KMS-11 (cell line): Measurements from ENCODE around the gene NXN.
"Not testable (repeated sequence)": the region's sequence is repeated elsewhere in the genome, so short reads cannot be mapped to it uniquely, and the experiment has no call there.

ENCODE experiments used
- H2AFZ ChIP-seq: fragments of 200-600 bp; sonication (generic); 2 replicates; pipeline ENCODE4 v1.6.1; 2016; ENCODE audit warnings: antibody characterized with exemption, mixed run types, low read depth
- H3K27ac ChIP-seq: fragments of 200-600 bp; sonication (generic); 2 replicates; pipeline ENCODE4 v1.6.1; 2016; ENCODE audit warnings: mild to moderate bottlenecking, mixed run types
- H3K27me3 ChIP-seq: fragments of 200-600 bp; sonication (generic); 2 replicates; pipeline ENCODE4 v1.6.1; 2017; ENCODE audit warnings: mild to moderate bottlenecking, low read depth, mixed run types, moderate library complexity; ENCODE audit not compliant: insufficient read depth
- H3K36me3 ChIP-seq: fragments of 200-600 bp; sonication (generic); 2 replicates; pipeline ENCODE4 v1.6.1; 2017; ENCODE audit warnings: mild to moderate bottlenecking, mixed run types; ENCODE audit not compliant: insufficient read depth
- H3K4me1 ChIP-seq: fragments of 200-600 bp; sonication (generic); 2 replicates; pipeline ENCODE4 v1.6.1; 2016; ENCODE audit warnings: mild to moderate bottlenecking, low read depth, mixed run types; ENCODE audit not compliant: poor library complexity, severe bottlenecking
- H3K4me2 ChIP-seq: fragments of 200-600 bp; sonication (generic); 2 replicates; pipeline ENCODE4 v1.7.0; 2016; ENCODE audit warnings: mild to moderate bottlenecking, mixed run types
- H3K4me3 ChIP-seq: fragments of 200-600 bp; sonication (generic); IDR thresholded peaks from 2 replicates; pipeline ENCODE4 v1.6.1; 2017; ENCODE audit warnings: low read depth, low read length, mixed read lengths; ENCODE audit not compliant: insufficient read depth
- H3K79me2 ChIP-seq: fragments of 200-600 bp; sonication (generic); 2 replicates; pipeline ENCODE4 v1.6.1; 2016; ENCODE audit warnings: low read depth, mixed run types; ENCODE audit not compliant: insufficient read depth
- H3K9ac ChIP-seq: fragments of 200-600 bp; sonication (generic); 2 replicates; pipeline ENCODE4 v1.6.1; 2016; ENCODE audit warnings: mild to moderate bottlenecking, mixed run types
- H4K20me1 ChIP-seq: fragments of 200-600 bp; sonication (generic); 2 replicates; pipeline ENCODE4 v1.6.1; 2016; ENCODE audit warnings: mild to moderate bottlenecking, mixed run types; ENCODE audit not compliant: insufficient read depth
- TF ChIP-seq, protein P1 (sequence below): fragments of 200-600 bp; sonication (generic); conservative IDR thresholded peaks from 2 replicates; pipeline ENCODE4 v1.6.1; 2017; ENCODE audit warnings: low read depth, mild to moderate bottlenecking, antibody characterized with exemption, low read length, moderate library complexity, mixed read lengths

NXN gene

DNA sequence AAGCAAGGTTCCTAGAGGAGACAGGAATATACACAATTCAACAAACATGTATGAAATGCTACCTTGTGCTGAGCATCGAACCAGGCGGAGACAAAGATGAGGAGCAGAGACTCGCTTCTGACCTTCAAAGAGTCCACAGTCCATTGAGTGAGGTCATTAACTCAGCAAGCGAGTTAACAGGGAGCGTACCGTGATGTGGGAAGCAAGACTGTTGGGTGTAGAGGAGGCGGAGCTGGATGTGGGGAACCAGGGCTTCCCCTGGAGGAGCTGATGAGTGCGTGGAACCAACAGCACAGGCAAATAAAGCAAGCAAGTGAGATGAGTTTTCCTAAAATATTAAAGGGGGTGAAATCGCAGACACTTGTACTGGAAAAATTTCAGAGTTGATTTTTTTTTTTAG, 65.0 kb downstream of the NXN start:
- TF ChIP-seq, protein P1, sequence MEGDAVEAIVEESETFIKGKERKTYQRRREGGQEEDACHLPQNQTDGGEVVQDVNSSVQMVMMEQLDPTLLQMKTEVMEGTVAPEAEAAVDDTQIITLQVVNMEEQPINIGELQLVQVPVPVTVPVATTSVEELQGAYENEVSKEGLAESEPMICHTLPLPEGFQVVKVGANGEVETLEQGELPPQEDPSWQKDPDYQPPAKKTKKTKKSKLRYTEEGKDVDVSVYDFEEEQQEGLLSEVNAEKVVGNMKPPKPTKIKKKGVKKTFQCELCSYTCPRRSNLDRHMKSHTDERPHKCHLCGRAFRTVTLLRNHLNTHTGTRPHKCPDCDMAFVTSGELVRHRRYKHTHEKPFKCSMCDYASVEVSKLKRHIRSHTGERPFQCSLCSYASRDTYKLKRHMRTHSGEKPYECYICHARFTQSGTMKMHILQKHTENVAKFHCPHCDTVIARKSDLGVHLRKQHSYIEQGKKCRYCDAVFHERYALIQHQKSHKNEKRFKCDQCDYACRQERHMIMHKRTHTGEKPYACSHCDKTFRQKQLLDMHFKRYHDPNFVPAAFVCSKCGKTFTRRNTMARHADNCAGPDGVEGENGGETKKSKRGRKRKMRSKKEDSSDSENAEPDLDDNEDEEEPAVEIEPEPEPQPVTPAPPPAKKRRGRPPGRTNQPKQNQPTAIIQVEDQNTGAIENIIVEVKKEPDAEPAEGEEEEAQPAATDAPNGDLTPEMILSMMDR, result no peak
- Histone ChIP-seq H3K9ac (no peak overlapping the region), H2AFZ (no peak overlapping the region), H3K27me3 (peaks cover 43% of the 10 kb centered on the region; the same call in 1 of the 2 replicates), H3K27ac (no peak overlapping the region), H4K20me1 (no peaks in the 10 kb centered on the region), H3K79me2 (no peaks in the 10 kb centered on the region), H3K36me3 (no peaks in the 10 kb centered on the region), H3K4me2 (no peak overlapping the region), H3K4me3 (no peak overlapping the region), H3K4me1 (no peaks in the 10 kb centered on the region)

- Histone ChIP-seq H3K4me1 (no peaks in the 10 kb centered on the region), H3K79me2 (no peaks in the 10 kb centered on the region), H2AFZ (no peak overlapping the region), H3K9ac (no peak overlapping the region), H3K4me2 (no peak overlapping the region), H3K36me3 (no peaks in the 10 kb centered on the region), H3K27me3 (peaks cover 36% of the 10 kb centered on the region; the same call in 1 of the 2 replicates), H3K27ac (no peak overlapping the region), H3K4me3 (no peak overlapping the region), H4K20me1 (no peaks in the 10 kb centered on the region)
- TF ChIP-seq, protein P1, result no peak
Observed at GRCh38 chr17:913207-913606, 66.4 kb downstream of the NXN start.

GRCh38 chr17:909642-910323, 69.8 kb downstream of the NXN start:
- no peaks in the 10 kb centered on the region for H4K20me1 ChIP-seq
- H3K9ac ChIP-seq, result no peak overlapping the region
- H3K27me3 ChIP-seq, result peaks cover 44% of the 10 kb centered on the region
- H3K4me1 ChIP-seq, result no peaks in the 10 kb centered on the region
- H3K27ac ChIP-seq, result no peak overlapping the region
- H2AFZ ChIP-seq, result no peak overlapping the region
- H3K4me2 ChIP-seq, result no peak overlapping the region
- no peak overlapping the region for H3K4me3 ChIP-seq
- H3K36me3 ChIP-seq, result no peaks in the 10 kb centered on the region
- H3K79me2 ChIP-seq, result no peaks in the 10 kb centered on the region
- TF ChIP-seq, protein P1, result no peak

GRCh38 chr17:907725-908124, 71.9 kb downstream of the NXN start:
- H3K27ac ChIP-seq, result no peak overlapping the region
- peaks cover 47% of the 10 kb centered on the region for H3K27me3 ChIP-seq
- no peak overlapping the region for H3K4me2 ChIP-seq

GRCh38 chr17:905708-906107, 73.9 kb downstream of the NXN start:
- H3K36me3 ChIP-seq, H4K20me1 ChIP-seq, H3K27ac ChIP-seq, H3K4me3 ChIP-seq, H2AFZ ChIP-seq, H3K79me2 ChIP-seq, H3K9ac ChIP-seq, H3K4me1 ChIP-seq, H3K4me2 ChIP-seq: not testable (repeated sequence)
- H3K27me3 ChIP-seq, result peaks cover 35% of the 10 kb centered on the region

More at GRCh38 chr17:907725-908124, 71.9 kb downstream of the NXN start:
- Histone ChIP-seq H3K79me2 (no peaks in the 10 kb centered on the region), H4K20me1 (no peaks in the 10 kb centered on the region), H3K4me3 (no peak overlapping the region), H3K4me1 (no peaks in the 10 kb centered on the region), H3K36me3 (no peaks in the 10 kb centered on the region), H3K9ac (no peak overlapping the region), H2AFZ (no peak overlapping the region)
- TF ChIP-seq, protein P1, result no peak
